HG02763 (cell line): ENCODE measurements around the gene ONECUT3.

Source experiments
- ATAC-seq: cut with Tn5 transposase; IDR thresholded peaks from one replicate; pipeline ENCODE4 v1.9.1; 2021; ENCODE audit warnings: mild to moderate bottlenecking, moderate library complexity; ENCODE audit not compliant: unreplicated experiment

Gene ONECUT3

GRCh38 chr19:1739960-1740629 is 13.2 kb upstream of the ONECUT3 start:
- ATAC-seq: no peak

DNA sequence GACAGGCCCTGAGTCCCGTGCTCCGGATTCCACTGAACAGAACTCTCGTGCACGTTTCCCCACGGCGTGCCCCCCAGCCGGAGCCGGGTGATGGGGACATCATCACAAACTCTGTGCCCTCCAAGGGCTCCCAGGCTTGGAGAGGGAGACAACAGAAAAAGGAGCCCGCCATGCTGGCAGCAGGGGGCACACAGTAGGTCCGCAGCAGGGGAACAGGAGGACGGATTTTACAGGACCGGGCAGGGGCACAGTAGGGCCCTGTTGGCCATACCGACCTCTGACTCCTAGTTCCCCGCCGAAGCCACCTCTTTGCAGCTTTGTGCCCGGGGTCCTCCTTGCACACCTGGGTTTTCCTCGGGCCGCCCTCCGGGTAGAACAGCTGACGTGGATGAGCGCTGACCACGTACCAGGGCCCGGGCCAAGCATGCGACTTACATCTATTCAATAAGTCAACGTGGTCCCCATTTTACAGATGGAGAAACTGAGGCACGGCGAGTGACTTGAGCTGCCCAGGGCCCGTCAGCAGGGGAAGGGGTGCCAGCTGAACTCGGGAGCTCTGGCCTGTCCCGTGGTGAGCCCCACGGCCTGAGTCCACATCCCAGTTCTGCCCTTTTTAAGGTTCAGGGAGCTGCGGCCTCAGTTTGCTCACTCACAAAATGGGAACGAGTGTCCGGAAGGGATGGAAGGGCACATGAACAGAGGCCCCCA is 10.2 kb upstream of the ONECUT3 start:
- ATAC-seq: no peak

- no peak for ATAC-seq
Measured at GRCh38 chr19:1744133-1744665, 9.1 kb upstream of the ONECUT3 start.

DNA sequence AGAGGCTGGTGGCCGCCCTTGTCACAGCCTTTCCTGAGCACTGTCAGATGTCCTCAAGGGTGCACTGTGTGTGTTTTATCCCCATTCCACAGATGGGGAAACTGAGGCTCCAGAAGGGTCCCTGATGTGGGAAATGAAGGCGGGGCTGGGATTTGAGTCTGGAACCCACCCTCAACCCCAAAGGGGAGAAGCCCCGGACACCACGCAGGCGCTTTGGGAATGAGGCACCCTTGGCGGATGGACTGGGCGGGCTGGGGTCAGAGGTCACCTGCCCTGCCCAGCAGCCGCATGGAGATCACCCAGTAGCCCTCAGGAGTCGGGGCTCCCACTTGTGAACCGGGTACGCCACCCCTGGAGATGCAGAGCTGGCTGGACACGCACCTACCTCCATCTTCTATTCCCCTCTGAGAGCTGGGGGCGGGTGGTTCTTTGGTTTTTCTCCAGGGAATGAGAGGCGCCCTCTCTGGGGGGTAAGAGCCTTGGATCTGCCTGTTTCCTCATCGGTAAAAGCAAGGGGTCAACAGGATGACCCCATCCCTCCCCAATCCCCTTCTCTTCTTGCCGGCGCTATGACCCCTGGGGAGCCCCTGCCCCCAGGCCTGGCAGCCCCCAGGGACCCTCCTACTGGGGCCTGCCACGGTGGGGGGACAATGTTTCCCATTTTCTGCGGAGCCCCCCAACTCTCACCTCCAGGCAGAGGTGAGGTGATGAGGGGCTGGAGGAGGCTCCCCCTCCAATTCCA is 8.3 kb upstream of the ONECUT3 start:
- ATAC-seq: no peak

GRCh38 chr19:1745589-1746031 is 7.7 kb upstream of the ONECUT3 start:
- ATAC-seq: no peak

DNA sequence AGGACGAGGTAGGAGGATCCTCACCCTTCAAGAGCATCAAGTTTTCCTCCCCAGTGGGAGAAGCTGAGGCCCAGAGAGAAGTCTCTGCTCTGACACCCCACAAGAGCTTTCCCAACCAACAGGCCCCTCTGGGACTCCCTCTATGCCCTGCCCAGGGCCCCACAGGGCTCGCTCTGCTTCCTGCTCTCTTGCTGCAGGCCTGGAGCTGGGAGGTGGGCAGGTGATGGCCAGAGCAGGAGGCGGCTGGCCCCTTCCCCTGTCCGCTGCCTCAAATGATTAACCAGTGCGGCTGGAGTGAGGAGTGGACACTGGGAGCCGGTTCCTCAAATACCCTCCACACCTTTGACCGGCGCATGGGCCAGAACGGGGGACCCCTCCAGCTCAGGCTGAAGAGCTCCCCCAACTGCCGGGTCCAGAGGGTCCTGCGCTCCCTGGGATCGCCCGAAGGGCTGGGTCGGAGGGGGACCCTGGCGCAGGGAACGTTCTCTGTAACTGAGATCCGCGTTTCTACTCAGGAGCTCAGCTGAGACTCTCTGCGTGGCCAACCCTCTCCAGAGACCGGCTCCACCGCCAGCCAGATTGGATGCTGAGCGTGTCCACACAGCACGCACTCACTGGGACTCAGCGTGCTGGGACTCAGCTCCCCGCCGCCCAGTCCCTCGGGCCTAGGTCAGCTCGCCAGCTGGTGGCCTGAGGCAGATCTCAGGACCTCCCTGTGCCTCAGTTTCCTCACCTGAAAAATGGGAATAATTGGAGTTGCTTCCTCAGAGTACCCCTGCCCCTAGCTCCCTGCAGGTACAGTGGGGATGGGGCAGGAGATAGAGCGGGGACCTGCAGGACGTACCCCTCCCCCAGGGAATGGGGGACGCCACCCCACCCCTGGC is 6.7 kb upstream of the ONECUT3 start:
- ATAC-seq: no peak

GRCh38 chr19:1747285-1748114 is 5.8 kb upstream of the ONECUT3 start:
- no peak for ATAC-seq

DNA sequence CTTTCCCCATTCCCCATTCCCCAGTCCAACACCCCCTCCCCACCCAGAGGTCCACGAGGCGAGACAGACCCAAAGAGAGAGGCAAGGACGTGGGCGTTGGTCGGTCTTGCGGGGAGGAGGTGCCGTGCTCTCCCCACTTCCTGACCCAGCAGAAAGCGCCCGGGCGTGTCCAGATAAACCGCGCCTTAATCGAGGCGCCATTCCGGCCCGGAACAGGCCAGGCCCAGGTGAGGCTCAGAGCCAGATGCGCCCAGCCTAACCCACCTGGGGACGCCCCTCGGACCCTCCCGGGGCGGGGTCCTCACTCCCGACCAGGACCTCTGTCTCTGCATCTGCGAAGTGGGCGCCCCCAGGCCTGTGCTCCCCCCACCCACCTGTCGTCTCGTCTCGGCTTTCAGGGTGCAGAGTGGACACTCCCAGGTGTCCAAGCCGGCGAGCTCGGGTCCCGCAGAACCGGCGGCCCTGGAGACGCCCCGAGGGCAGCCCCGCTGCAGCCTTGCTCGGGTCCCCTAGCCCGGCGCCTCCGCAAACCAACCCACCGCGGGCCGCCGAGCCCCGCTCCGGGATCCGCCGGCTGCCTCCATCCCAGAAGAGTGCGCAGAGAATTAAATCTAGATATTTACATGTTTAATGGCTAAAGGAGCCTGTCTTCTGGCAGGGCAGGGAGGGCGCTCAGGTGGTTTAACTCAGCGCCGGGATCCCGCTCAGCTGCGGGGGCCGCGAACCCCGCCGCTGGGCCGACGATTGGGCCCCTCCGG is 5.0 kb upstream of the ONECUT3 start:
- no peak for ATAC-seq

- ATAC-seq: no peak
Measured at GRCh38 chr19:1748873-1749341, 4.4 kb upstream of the ONECUT3 start.

GRCh38 chr19:1749373-1750342 is 3.6 kb upstream of the ONECUT3 start:
- ATAC-seq: no peak

DNA sequence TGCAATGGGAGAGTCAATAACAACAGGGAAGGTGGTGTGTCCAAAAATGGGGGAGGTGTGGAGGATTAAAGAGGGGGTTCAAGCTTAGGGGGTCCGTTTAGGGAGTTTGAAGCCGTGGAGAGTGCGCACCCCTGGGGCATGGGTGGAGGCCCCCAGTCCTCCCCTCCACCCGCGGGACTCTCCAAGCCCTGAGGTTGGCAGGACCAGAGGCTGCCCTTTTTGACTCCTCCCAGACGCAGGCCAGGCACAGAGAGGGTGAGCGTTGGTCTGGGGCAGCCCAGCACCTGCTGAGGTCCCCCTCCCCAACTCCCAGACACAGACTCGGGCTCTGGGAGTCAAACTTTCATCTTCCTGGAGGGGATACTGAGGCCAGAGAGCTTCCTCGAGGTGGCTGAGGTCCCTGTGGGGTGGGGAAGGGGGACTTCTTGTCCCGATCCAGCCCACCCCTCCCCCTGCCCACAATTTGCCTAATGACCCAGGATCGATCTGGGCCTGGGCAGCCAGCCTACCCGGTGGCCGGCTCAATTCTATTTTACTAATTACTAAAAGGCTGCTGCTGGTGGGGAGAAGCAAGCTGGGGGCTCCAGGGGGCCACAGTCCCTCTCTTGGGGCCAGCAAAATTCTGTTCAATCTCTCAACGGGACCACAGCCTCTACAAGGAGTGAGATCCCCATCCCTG is 2.8 kb upstream of the ONECUT3 start:
- ATAC-seq: no peak

DNA sequence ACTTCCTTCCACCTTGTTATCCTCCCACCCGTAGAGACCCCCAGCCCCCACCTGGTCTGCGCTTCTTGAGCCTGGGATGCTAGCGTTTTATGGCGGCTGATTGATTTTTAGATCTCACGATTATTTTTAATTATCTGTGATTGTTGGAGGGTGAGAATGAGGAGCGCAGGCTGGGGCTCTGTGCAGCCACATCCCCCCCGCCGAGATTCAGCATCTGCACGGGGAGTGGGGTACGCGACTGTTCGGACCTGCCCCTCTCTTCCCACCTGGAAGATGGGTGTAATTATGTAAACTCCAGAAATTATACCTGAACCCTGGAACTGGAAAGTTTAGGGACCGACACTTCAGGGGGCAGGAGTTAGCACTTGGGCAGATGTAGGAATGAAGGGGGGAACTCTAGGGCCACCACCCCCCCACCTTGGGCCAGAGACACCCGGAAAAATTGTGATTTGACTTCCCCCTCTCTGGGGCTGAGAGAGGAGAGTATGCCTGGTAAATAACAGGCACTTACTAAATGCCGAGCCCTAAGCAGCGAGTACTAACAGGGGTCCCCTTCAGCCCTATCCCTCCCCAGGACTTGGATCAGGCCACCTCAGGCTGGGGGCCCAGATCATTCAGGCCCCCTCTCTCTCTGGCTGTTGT is 1.8 kb upstream of the ONECUT3 start:
- ATAC-seq: no peak

DNA sequence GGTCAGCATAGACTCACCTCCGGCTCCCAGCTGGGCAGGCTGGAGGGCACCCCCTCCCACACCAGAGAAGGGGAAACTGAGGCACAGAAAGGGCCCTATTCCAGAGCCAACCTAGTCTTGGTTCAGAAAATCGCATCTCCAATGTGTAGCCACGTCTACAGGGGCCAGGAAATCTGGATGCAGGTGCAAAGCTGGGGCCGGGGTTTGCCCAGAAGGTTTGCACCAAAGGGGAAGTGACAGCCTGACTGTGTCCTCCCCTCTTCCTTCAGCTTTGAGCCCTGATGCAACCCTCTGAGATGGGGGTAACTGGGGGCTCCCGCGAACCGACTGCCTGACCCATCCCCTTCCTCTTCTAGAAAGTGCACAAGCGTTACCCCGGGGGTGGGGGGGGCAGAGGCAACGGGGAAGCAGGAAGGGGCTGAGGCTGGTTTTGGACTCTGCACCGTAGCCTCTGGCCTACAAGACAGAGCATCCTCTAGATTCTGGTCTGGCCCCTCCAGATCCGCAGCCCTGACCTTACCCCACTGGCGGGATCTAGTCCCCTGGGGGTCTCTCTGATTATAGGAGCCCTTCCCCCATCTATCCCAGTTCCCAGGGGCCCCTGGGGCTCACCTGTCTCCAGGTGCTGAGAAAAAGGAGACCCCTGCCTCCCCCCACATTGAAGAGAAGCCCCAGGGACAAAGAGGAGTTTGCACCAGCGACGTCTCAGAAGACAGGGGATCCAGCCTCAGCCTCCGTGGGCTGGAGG is 1.1 kb upstream of the ONECUT3 start:
- no peak for ATAC-seq

- no peak for ATAC-seq
Measured at GRCh38 chr19:1754018-1754635, 821 bp downstream of the ONECUT3 start.

DNA sequence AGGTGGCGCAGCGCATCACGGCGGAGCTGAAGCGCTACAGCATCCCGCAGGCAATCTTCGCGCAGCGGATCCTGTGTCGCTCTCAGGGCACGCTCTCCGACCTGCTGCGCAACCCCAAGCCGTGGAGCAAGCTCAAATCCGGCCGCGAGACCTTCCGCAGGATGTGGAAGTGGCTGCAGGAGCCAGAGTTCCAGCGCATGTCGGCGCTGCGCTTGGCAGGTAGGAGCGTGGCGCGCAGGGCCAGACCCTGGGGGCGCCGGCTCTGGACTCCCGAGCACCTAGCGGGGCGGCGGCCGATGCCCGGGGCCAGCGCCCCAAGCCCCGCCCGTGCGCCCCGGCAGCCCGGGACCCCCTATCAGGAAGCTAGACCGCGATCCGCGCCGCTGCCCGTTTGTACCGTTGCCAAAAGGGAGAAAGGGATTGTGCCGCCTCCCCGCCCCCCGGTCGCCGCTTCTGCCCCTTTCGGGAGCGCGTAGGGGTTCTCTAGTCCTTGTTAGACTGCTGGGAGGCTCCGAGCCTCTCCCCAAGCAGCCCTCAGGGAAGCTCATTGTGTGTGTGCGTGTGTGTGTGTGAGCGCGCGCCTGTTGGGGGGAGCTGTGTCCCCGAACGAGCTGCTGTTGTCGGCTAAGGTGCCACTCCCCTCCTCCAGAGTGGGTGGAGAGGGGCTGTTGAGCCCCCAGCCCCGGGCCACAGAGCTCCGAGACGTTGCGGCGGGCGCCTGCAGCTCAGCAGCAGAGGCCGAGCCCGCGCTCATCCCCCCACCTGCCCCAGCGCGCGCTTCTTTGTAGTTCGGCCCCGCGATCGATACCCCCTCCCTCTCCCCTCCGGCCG is 1.5 kb downstream of the ONECUT3 start:
- ATAC-seq: no peak
